GM19397 (cell line): Measurements from ENCODE around the gene PSAPL1.

Experiments used
- ATAC-seq: cut with Tn5 transposase; IDR thresholded peaks from one replicate; pipeline ENCODE4 v1.9.1; 2021; ENCODE audit warnings: mild to moderate bottlenecking, moderate library complexity; ENCODE audit not compliant: unreplicated experiment

PSAPL1 gene

GRCh38 chr4:7398788-7399439, 35.8 kb downstream of the PSAPL1 start:
- ATAC-seq, result no peak

- no peak for ATAC-seq
These were observed 36.7 kb downstream of the PSAPL1 start for GRCh38 chr4:7398104-7398423.

GRCh38 chr4:7397206-7398103, 37.3 kb downstream of the PSAPL1 start:
- no peak for ATAC-seq

- no peak for ATAC-seq
These were observed 38.4 kb downstream of the PSAPL1 start for GRCh38 chr4:7396186-7396910.

GRCh38 chr4:7395645-7396044, 39.1 kb downstream of the PSAPL1 start:
- ATAC-seq, result no peak

- ATAC-seq, result no peak
These were observed 39.9 kb downstream of the PSAPL1 start for GRCh38 chr4:7394681-7395451.

- no peak for ATAC-seq
These were observed 40.8 kb downstream of the PSAPL1 start for GRCh38 chr4:7393601-7394575.

GRCh38 chr4:7392438-7393421, 42.0 kb downstream of the PSAPL1 start:
- ATAC-seq, result no peak

GRCh38 chr4:7391637-7392437, 42.9 kb downstream of the PSAPL1 start:
- ATAC-seq, result no peak

- no peak for ATAC-seq
These were observed 43.7 kb downstream of the PSAPL1 start for GRCh38 chr4:7390906-7391636.

GRCh38 chr4:7390336-7390735, 44.4 kb downstream of the PSAPL1 start:
- ATAC-seq, result no peak

GRCh38 chr4:7389719-7390118, 45.0 kb downstream of the PSAPL1 start:
- no peak for ATAC-seq

- ATAC-seq, result no peak
These were observed 45.5 kb downstream of the PSAPL1 start for GRCh38 chr4:7389101-7389701.

- no peak for ATAC-seq
These were observed 46.1 kb downstream of the PSAPL1 start for GRCh38 chr4:7388627-7389026.

GRCh38 chr4:7387925-7388324, 46.8 kb downstream of the PSAPL1 start:
- no peak for ATAC-seq

GRCh38 chr4:7384929-7385890, 49.5 kb downstream of the PSAPL1 start:
- ATAC-seq, result no peak
